AG09319 (cell line): ENCODE results near the gene RMND5B.
A peak's percentile ranks its signal among the peaks of the same experiment; 100 is the strongest.
"Not testable (repeated sequence)": the region's sequence is repeated elsewhere in the genome, so short reads cannot be mapped to it uniquely, and the experiment has no call there.

Experiments used
- DNase-seq: peaks from one replicate; pipeline ENCODE4 v3.0.0-alpha.2; 2010; ENCODE audit warnings: low read depth; ENCODE audit errors: extremely low read depth
- TF ChIP-seq, protein P1 (sequence below): IDR thresholded peaks from 2 replicates; pipeline ENCODE4 v1.5.1; 2011; ENCODE audit warnings: low read depth, mild to moderate bottlenecking, inconsistent platforms, low read length, moderate library complexity

The RMND5B gene

DNA sequence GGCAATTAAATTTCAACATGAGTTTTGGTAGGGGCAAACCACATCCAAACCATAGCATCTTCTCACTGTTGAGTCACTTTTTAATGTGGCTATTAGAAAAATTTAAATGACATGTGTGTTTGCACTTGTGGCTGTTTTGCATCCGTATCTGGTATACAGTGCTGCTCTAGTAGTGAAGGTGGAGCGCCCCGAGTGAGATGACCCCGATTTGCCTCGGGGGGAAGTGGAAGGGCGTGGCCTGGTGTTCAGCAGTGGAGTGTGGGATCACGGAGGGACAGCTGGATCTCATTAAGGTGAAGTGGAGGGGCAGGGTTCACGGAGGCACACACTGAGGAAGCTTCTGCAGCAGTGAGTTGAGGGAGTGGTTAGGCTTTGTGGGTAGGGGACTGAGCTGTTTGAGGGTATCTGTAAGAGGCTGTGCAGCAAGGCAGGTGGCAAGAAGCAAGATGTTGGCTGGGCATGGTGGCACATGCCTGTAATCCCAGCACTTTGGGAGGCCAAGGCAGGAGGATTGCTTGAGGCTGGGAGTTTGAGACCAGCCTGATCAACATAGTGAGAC, 62.5 kb downstream of the RMND5B start:
- TF ChIP-seq, protein P1, sequence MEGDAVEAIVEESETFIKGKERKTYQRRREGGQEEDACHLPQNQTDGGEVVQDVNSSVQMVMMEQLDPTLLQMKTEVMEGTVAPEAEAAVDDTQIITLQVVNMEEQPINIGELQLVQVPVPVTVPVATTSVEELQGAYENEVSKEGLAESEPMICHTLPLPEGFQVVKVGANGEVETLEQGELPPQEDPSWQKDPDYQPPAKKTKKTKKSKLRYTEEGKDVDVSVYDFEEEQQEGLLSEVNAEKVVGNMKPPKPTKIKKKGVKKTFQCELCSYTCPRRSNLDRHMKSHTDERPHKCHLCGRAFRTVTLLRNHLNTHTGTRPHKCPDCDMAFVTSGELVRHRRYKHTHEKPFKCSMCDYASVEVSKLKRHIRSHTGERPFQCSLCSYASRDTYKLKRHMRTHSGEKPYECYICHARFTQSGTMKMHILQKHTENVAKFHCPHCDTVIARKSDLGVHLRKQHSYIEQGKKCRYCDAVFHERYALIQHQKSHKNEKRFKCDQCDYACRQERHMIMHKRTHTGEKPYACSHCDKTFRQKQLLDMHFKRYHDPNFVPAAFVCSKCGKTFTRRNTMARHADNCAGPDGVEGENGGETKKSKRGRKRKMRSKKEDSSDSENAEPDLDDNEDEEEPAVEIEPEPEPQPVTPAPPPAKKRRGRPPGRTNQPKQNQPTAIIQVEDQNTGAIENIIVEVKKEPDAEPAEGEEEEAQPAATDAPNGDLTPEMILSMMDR: no peak
- DNase-seq: no peak

DNA sequence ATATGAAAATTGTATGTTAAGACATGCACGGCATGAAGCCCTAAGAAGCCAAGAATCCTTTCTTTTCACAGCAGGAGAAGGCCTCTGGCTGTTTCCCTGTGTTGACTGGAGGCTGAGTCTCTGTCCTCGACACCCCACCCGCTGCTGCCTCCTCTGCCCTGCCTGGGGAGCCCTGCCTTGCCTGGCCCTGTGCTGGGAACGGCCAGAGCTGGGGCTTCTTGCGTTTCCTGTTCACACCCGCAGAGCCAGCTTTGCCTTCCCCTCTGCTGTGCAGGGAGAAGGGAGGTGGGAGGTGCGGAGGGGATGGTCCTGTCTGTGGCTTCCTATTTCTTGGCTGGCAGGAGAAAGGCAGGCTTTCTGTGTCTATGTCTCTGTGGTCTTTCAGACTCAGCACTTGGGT, 63.2 kb downstream of the RMND5B start:
- no peak for DNase-seq
- TF ChIP-seq, protein P1: no peak

DNA sequence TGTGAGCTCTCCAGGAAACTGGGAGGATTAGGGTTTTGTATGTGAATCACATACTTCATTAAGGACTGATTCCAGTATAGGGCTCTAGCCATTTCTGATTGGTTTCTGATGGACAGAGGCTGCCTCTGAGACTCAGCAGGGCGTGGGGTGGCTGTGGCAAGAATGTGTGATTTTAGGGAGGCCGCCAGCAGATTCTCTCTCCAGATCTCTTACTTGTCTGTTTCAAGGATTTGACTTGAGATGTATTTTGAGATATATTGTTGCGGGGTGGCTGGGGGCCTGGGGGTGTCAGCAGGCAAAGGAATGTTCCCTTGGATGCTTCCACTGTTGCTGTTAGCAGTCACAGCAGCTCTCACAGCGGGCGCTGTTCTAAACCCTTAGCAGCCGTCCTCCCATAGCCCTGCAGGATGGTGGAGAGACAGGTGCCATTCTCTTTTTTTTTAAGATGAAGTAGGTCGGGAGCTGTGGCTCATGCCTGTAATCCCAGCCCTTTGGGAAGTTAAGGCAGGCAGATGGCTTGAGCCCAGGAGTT, 65.5 kb downstream of the RMND5B start:
- DNase-seq: no peak

DNA sequence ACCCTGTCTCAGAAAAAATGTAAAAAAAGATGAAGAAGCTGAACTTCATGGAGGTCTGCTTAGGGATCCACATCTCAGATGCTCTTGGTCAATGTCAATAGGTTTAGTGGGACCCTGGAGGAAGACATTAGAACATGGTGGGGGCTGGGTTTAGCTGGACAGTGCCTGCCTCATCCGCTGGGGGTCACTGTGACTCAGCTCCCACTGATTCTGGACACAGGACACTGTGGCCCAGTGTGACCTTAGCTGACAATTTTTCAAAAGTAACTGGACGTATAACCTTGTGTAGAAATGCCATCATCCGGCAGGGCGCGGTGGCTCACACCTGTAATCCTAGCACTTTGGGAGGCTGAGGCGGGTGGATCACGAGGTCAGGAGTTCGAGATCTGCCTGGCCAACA, 66.2 kb downstream of the RMND5B start:
- TF ChIP-seq, protein P1: peak; percentile 18
- no peak for DNase-seq

More for the DNA sequence above, 65.5 kb downstream of the RMND5B start:
- TF ChIP-seq, protein P1: no peak

DNA sequence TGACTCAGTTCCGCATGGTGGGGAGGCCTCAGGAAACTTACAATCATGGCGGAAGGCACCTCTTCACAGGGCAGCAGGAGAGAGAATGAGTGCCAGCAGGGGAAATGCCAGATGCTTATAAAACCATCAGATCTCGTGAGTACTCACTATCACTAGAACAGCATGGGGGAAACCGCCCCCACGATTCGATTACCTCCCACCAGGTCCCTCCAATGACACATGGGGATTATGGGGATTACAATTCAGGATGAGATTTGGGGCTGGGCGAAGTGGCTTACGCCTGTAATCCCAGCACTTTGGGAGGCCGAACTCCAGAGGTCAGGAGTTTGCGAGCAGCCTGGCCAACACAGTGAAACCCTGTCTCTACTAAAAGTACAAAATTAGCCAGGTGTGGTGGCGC, 67.3 kb downstream of the RMND5B start:
- DNase-seq: not testable (repeated sequence)

DNA sequence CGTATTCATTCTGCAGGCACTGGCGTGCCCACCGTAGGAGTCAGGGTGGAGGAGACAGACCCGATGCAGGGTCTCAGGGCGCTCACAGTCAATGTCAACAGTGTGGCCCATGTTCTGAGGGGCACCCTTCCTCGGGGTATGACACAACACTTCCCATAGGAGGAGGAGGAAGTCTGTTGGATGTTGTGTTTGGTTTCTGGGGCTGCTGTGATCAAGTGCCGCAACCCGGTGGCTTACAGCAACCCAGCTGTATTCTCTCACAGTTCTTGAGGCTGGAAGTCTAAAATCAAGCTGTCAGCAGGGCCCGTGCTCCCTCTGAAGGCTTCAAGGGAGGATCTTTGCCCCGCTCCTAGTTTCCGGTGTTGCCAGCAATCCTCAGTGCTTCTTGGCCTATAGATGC, 67.9 kb downstream of the RMND5B start:
- DNase-seq: no peak

DNA sequence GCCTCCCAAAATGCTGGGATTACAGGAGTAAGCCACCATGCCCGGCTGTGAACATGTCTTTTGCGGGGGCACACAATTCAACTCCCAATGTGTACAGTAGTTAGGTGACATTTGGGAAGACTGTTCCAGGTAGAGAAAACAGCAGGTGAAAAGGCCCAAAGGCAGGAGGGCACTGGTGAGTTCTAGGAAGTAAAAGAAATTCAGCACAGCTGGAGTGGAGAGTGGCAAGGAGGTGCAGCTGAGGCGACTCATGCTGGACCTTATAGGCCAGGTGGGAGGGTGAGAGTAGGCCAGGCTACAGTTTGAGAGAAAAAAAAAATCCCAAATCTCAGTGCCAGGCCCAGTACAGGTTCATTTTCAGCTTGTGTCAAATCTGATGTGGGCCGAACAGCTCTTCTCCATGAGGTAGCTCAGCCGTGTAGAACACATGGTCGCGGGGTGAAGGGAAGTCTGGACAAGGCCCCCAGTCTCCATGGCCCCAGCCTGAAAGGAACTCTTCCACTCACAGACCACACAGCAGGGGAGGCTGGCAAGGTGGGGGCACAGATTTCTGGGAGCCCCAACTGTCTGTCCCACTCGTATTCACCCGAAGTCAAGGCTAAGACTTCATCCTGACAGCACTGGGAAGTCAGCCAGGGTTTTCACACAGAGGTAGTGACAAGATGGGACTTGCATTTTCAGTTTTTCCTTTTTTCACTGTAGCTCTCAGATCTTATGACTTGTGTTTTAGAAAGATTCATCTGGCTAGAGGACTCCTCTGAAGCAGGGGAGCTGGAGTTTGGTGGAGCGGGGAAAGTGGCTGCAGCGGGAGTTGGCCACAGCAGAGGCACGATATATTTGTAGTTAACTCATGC, 69.0 kb downstream of the RMND5B start:
- TF ChIP-seq, protein P1: no peak
- no peak for DNase-seq

More for the DNA sequence above, 67.9 kb downstream of the RMND5B start:
- TF ChIP-seq, protein P1: no peak
